HCT116 (cell line): Measurements from ENCODE around the gene ZBTB7C. TPM values are rescaled to one million over a fixed set of nuclear protein-coding genes. Genes with fewer than 3 reads are reported as not detected.

Source experiments
- ATAC-seq: fragments of 200-7000 bp; cut with Tn5 transposase; 2 replicates; pipeline ENCODE4 v1.9.1; 2020; ENCODE audit warnings: mild to moderate bottlenecking, moderate library complexity
- BruUV-seq: library from RNA; stranded (reverse); fragments of 400-500 nt; replicated peaks from 2 replicates; lab custom pipeline; 2021; lab: Mats Ljungman, UMichigan
- CTCF ChIA-PET: fragments of 300-600 bp; sonication (Branson Sonifier 250); formaldehyde crosslinking; loops from one replicate; lab custom pipeline; 2021; ENCODE audit warnings: antibody characterized with exemption; lab: Charles Lee
- POLR2A ChIA-PET: fragments of 300-600, 350-600 bp; sonication (Branson Sonifier 250); formaldehyde crosslinking; loops from one replicate; lab custom pipeline; 2021; ENCODE audit warnings: antibody characterized with exemption; lab: Charles Lee
- RAD21 ChIA-PET, 2 experiments: fragments of 300-600 bp; sonication (Branson Sonifier 250); formaldehyde crosslinking; loops; one replicate each; lab custom pipeline; 2023; ENCODE audit warnings: low total read pairs in 2 of 2; ENCODE audit not compliant: uncharacterized antibody in 2 of 2, unreplicated experiment in 2 of 2, low non-redundant PET in 1 of 2; lab: Charles Lee
- DNase-seq: peaks from one replicate; pipeline ENCODE4 v3.0.0-alpha.2; 2010; ENCODE audit warnings: low read depth, low spot score
- H2AFZ ChIP-seq: fragments of 200-600 bp; shearing (Covaris generic), sonication (generic); 2 replicates; pipeline ENCODE4 v1.6.1; 2017; ENCODE audit warnings: low read depth, mixed run types, mixed read lengths, antibody characterized with exemption, low read length; ENCODE audit not compliant: poor library complexity, severe bottlenecking
- H3K27ac ChIP-seq: 2 replicates; pipeline ENCODE4 v1.5.1; 2012; ENCODE audit warnings: low read depth, low read length
- H3K27me3 ChIP-seq: fragments of 200-600 bp; sonication (generic); 2 replicates; pipeline ENCODE4 v1.6.1; 2016; ENCODE audit warnings: mixed run types, low read length, mixed read lengths; ENCODE audit not compliant: insufficient read depth
- H3K36me3 ChIP-seq, 2 experiments: fragments of 200-500 bp in 1 of 2; fragments of 200-600 bp in 1 of 2; sonication (Bioruptor generic) in 1 of 2; sonication (generic) in 1 of 2; 2 replicates each; pipeline versions ENCODE4 v1.5.1 to v1.6.1; 2014 to 2016; ENCODE audit warnings: low read length in 2 of 2, inconsistent platforms in 1 of 2, mixed read lengths in 1 of 2, mixed run types in 1 of 2; ENCODE audit not compliant: insufficient read depth in 2 of 2, control insufficient read depth in 1 of 2
- H3K4me1 ChIP-seq, 2 experiments: fragments of 200-600 bp in 1 of 2; sonication (generic) in 1 of 2; 2 replicates each; pipeline versions ENCODE4 v1.5.1 to v1.6.1; 2012 to 2017; ENCODE audit warnings: low read length in 2 of 2, inconsistent platforms in 1 of 2, mild to moderate bottlenecking in 1 of 2, mixed read lengths in 1 of 2, mixed run types in 1 of 2, moderate library complexity in 1 of 2; ENCODE audit not compliant: insufficient read depth in 2 of 2, control insufficient read depth in 1 of 2
- H3K4me2 ChIP-seq: fragments of 200-600 bp; sonication (generic); 2 replicates; pipeline ENCODE4 v1.6.1; 2017; ENCODE audit warnings: mixed run types, low read length, mixed read lengths
- H3K4me3 ChIP-seq, 2 experiments: fragments of 200-600 bp in 1 of 2; sonication (generic) in 1 of 2; replicated peaks in 1 of 2; 2 replicates each; pipeline ENCODE4 v1.5.1; 2011 to 2016; ENCODE audit warnings: low read length in 2 of 2, control low read depth in 1 of 2, low read depth in 1 of 2, mild to moderate bottlenecking in 1 of 2, mixed read lengths in 1 of 2, mixed run types in 1 of 2
- H3K79me2 ChIP-seq: fragments of 200-600 bp; sonication (generic); 2 replicates; pipeline ENCODE4 v1.6.1; 2017; ENCODE audit warnings: mild to moderate bottlenecking, mixed run types, low read length, moderate library complexity, mixed read lengths; ENCODE audit not compliant: insufficient read depth
- H3K9ac ChIP-seq: fragments of 200-600 bp; sonication (generic); 2 replicates; pipeline ENCODE4 v1.6.1; 2016; ENCODE audit warnings: low read length, mixed read lengths
- H3K9me2 ChIP-seq: fragments of 200-600 bp; sonication (generic), shearing (Covaris generic); 2 replicates; pipeline ENCODE4 v1.6.1; 2017; ENCODE audit warnings: mixed run types, mild to moderate bottlenecking, moderate library complexity; ENCODE audit not compliant: insufficient read depth
- H3K9me3 ChIP-seq, 2 experiments: fragments of 200-500 bp in 1 of 2; fragments of 200-600 bp in 1 of 2; sonication (Bioruptor generic) in 1 of 2; sonication (generic) in 1 of 2; 2 replicates each; pipeline ENCODE4 v1.6.1; 2014 to 2017; ENCODE audit warnings: low read length in 2 of 2, mixed read lengths in 2 of 2, inconsistent platforms in 1 of 2, low read depth in 1 of 2, mild to moderate bottlenecking in 1 of 2, mixed run types in 1 of 2, moderate library complexity in 1 of 2; ENCODE audit not compliant: control insufficient read depth in 1 of 2, insufficient read depth in 1 of 2
- H4K20me1 ChIP-seq: fragments of 200-600 bp; sonication (generic), shearing (Covaris generic); 2 replicates; pipeline ENCODE4 v1.6.1; 2017; ENCODE audit warnings: mixed run types, mild to moderate bottlenecking, moderate library complexity; ENCODE audit not compliant: insufficient read depth
- CBX3 ChIP-seq: IDR thresholded peaks from 2 replicates; pipeline ENCODE4 v1.6.1; 2012; ENCODE audit warnings: low read depth
- CEBPB ChIP-seq: IDR thresholded peaks from 2 replicates; pipeline ENCODE4 v1.6.1; 2012; ENCODE audit warnings: low read depth
- EGR1 ChIP-seq: IDR thresholded peaks from 2 replicates; pipeline ENCODE4 v1.6.1; 2012; ENCODE audit warnings: low read depth
- ELF1 ChIP-seq: IDR thresholded peaks from 2 replicates; pipeline ENCODE4 v1.6.1; 2012; ENCODE audit warnings: low read depth, borderline replicate concordance
- EZH2 ChIP-seq: fragments of 200-600 bp; sonication (generic); IDR thresholded peaks from 2 replicates; pipeline ENCODE4 v1.6.1; 2017; ENCODE audit warnings: antibody characterized with exemption, mixed run types
- JUND ChIP-seq: IDR thresholded peaks from 2 replicates; pipeline ENCODE4 v1.6.1; 2012
- POLR2A ChIP-seq: IDR thresholded peaks from 2 replicates; pipeline ENCODE4 v1.7.0; 2011; ENCODE audit warnings: borderline replicate concordance; ENCODE audit not compliant: insufficient read depth, insufficient read length; ENCODE audit errors: extremely low read depth
- RAD21 ChIP-seq: IDR thresholded peaks from 2 replicates; pipeline ENCODE4 v1.6.1; 2012; ENCODE audit warnings: low read depth, mild to moderate bottlenecking
- SP1 ChIP-seq: IDR thresholded peaks from 2 replicates; pipeline ENCODE4 v1.6.1; 2012; ENCODE audit warnings: low read depth
- SRF ChIP-seq: IDR thresholded peaks from 2 replicates; pipeline ENCODE4 v1.6.1; 2012; ENCODE audit warnings: low read depth
- YY1 ChIP-seq: IDR thresholded peaks from 2 replicates; pipeline ENCODE4 v1.6.1; 2011; ENCODE audit warnings: low read length, low read depth, moderate library complexity, mild to moderate bottlenecking; ENCODE audit not compliant: insufficient replicate concordance; ENCODE audit errors: extremely low read depth
- ZFX ChIP-seq: fragments of 450-650 bp; IDR thresholded peaks from 2 replicates; pipeline ENCODE4 v1.6.1; 2017
- ZNF274 ChIP-seq: fragments of 200-500 bp; sonication (Bioruptor generic); IDR thresholded peaks from 2 replicates; pipeline ENCODE4 v1.6.1; 2014; ENCODE audit warnings: mild to moderate bottlenecking, low read depth, low read length, inconsistent platforms
- intact Hi-C: fragments of 100-400 bp; cut with micrococcal nuclease; formaldehyde crosslinking; loops from 2 replicates; pipeline ENCODE4 v1.10.0; 2022
- total RNA-seq: library from RNA; stranded (reverse); gene quantifications from one replicate; pipeline ENCODE4 v1.2.1, GENCODE V29; 2021; ENCODE audit not compliant: unreplicated experiment
- TF ChIP-seq, protein P1 (sequence below): IDR thresholded peaks from 2 replicates; pipeline ENCODE4 v1.6.1; 2012; ENCODE audit warnings: low read depth
- TF ChIP-seq, protein P2 (sequence below), 3 experiments: fragments of 200-600 bp in 1 of 3; sonication (generic) in 1 of 3; IDR thresholded peaks in 2 of 3; conservative IDR thresholded peaks in 1 of 3; 2 replicates each; pipeline ENCODE4 v1.5.1; 2012 to 2017; ENCODE audit warnings: low read depth in 2 of 3, low read length in 2 of 3, antibody characterized with exemption in 1 of 3, borderline replicate concordance in 1 of 3, control low read depth in 1 of 3, mild to moderate bottlenecking in 1 of 3, mixed read lengths in 1 of 3, mixed run types in 1 of 3, moderate library complexity in 1 of 3; ENCODE audit not compliant: insufficient read depth in 1 of 3
- TF ChIP-seq, protein P3 (sequence below): IDR thresholded peaks from 2 replicates; pipeline ENCODE4 v1.6.1; 2011; ENCODE audit warnings: mild to moderate bottlenecking, low read length, moderate library complexity; ENCODE audit not compliant: insufficient replicate concordance; ENCODE audit errors: extremely low read depth
- TF ChIP-seq, protein P4 (sequence below): IDR thresholded peaks from 2 replicates; pipeline ENCODE4 v1.6.1; 2012

ZBTB7C gene
- total RNA-seq, 1 experiment from 2014 or later = 0.37 TPM

DNA sequence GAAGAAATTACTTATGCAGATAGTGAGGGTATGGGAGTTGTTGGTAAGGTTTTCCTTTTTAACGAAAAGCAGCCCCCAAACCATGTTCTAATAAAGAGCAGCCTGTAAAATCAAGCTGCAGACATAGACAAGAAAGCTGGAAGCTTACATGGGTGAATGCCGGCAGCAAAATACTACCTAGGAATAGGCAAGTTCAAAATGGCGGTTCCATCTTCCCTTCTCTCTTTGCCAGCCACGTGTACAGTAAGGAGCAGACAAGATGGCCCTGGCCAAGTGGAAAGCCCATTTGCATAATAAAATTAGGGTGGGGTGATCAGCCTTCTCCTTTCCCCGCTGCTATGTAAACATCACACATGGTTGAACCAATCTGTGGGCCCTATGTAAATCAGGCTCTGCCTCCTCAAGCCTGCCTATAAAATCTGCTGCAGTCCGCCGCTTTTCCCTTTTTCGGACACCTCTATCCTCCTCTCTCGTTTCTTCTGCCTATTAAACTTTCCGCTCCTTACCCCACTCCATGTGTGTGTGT, 155.0 kb downstream of the ZBTB7C start:
- Histone ChIP-seq H3K27me3 (no peaks in the 10 kb centered on the region), H3K9ac (no peak overlapping the region), H3K79me2 (no peaks in the 10 kb centered on the region), H3K4me1 (no peaks in the 10 kb centered on the region), H3K27ac (no peak overlapping the region), H4K20me1 (no peaks in the 10 kb centered on the region), H3K9me2 (no peaks in the 10 kb centered on the region), H3K36me3 (no peaks in the 10 kb centered on the region), H3K4me3 (no peak overlapping the region), H3K4me2 (no peak overlapping the region), H3K9me3 (no peaks in the 10 kb centered on the region; a peak in 1 of 4 replicates), H2AFZ (no peak overlapping the region)
- intact Hi-C loops = no loop called here
- ChIA-PET POLR2A (no interaction called here), CTCF (no interaction called here), RAD21 (no interaction called here)
- DNase-seq = no peak
- no peak for TF ChIP-seq RAD21
- no peak for TF ChIP-seq YY1
- TF ChIP-seq EGR1 = no peak
- TF ChIP-seq SP1 = no peak
- TF ChIP-seq JUND = no peak
- no peak for TF ChIP-seq SRF
- TF ChIP-seq EZH2 = no peak
- no peak for TF ChIP-seq CEBPB
- TF ChIP-seq, protein P1, sequence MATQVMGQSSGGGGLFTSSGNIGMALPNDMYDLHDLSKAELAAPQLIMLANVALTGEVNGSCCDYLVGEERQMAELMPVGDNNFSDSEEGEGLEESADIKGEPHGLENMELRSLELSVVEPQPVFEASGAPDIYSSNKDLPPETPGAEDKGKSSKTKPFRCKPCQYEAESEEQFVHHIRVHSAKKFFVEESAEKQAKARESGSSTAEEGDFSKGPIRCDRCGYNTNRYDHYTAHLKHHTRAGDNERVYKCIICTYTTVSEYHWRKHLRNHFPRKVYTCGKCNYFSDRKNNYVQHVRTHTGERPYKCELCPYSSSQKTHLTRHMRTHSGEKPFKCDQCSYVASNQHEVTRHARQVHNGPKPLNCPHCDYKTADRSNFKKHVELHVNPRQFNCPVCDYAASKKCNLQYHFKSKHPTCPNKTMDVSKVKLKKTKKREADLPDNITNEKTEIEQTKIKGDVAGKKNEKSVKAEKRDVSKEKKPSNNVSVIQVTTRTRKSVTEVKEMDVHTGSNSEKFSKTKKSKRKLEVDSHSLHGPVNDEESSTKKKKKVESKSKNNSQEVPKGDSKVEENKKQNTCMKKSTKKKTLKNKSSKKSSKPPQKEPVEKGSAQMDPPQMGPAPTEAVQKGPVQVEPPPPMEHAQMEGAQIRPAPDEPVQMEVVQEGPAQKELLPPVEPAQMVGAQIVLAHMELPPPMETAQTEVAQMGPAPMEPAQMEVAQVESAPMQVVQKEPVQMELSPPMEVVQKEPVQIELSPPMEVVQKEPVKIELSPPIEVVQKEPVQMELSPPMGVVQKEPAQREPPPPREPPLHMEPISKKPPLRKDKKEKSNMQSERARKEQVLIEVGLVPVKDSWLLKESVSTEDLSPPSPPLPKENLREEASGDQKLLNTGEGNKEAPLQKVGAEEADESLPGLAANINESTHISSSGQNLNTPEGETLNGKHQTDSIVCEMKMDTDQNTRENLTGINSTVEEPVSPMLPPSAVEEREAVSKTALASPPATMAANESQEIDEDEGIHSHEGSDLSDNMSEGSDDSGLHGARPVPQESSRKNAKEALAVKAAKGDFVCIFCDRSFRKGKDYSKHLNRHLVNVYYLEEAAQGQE = no peak
- TF ChIP-seq, protein P2, sequence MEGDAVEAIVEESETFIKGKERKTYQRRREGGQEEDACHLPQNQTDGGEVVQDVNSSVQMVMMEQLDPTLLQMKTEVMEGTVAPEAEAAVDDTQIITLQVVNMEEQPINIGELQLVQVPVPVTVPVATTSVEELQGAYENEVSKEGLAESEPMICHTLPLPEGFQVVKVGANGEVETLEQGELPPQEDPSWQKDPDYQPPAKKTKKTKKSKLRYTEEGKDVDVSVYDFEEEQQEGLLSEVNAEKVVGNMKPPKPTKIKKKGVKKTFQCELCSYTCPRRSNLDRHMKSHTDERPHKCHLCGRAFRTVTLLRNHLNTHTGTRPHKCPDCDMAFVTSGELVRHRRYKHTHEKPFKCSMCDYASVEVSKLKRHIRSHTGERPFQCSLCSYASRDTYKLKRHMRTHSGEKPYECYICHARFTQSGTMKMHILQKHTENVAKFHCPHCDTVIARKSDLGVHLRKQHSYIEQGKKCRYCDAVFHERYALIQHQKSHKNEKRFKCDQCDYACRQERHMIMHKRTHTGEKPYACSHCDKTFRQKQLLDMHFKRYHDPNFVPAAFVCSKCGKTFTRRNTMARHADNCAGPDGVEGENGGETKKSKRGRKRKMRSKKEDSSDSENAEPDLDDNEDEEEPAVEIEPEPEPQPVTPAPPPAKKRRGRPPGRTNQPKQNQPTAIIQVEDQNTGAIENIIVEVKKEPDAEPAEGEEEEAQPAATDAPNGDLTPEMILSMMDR (IDR thresholded peaks at IDR 0.05 in 2 of 3, conservative IDR thresholded peaks at IDR 0.05 in 1 of 3; ENCODE audit: borderline replicate concordance in 1 of 3, insufficient read depth in 1 of 3, low read depth in 2 of 3, low read length in 2 of 3) = no peak
- no peak for TF ChIP-seq POLR2A
- no peak for TF ChIP-seq ZNF274
- TF ChIP-seq, protein P3, sequence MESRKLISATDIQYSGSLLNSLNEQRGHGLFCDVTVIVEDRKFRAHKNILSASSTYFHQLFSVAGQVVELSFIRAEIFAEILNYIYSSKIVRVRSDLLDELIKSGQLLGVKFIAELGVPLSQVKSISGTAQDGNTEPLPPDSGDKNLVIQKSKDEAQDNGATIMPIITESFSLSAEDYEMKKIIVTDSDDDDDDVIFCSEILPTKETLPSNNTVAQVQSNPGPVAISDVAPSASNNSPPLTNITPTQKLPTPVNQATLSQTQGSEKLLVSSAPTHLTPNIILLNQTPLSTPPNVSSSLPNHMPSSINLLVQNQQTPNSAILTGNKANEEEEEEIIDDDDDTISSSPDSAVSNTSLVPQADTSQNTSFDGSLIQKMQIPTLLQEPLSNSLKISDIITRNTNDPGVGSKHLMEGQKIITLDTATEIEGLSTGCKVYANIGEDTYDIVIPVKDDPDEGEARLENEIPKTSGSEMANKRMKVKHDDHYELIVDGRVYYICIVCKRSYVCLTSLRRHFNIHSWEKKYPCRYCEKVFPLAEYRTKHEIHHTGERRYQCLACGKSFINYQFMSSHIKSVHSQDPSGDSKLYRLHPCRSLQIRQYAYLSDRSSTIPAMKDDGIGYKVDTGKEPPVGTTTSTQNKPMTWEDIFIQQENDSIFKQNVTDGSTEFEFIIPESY = no peak
- no peak for TF ChIP-seq ZFX
- TF ChIP-seq CBX3 = no peak
- no peak for TF ChIP-seq ELF1
- TF ChIP-seq, protein P4, sequence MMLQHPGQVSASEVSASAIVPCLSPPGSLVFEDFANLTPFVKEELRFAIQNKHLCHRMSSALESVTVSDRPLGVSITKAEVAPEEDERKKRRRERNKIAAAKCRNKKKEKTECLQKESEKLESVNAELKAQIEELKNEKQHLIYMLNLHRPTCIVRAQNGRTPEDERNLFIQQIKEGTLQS = no peak
- no TSS peak for BruUV-seq
- ATAC-seq = no peak
